ENCODE data around the gene GALNT9. TPM values are rescaled to one million over a fixed set of nuclear protein-coding genes. Genes with fewer than 3 reads are reported as not detected.
A peak's percentile ranks its signal among the peaks of the same experiment; 100 is the strongest.

Gene GALNT9
- total RNA-seq, 1 donor from 2014 or later = under 0.01 TPM

DNA sequence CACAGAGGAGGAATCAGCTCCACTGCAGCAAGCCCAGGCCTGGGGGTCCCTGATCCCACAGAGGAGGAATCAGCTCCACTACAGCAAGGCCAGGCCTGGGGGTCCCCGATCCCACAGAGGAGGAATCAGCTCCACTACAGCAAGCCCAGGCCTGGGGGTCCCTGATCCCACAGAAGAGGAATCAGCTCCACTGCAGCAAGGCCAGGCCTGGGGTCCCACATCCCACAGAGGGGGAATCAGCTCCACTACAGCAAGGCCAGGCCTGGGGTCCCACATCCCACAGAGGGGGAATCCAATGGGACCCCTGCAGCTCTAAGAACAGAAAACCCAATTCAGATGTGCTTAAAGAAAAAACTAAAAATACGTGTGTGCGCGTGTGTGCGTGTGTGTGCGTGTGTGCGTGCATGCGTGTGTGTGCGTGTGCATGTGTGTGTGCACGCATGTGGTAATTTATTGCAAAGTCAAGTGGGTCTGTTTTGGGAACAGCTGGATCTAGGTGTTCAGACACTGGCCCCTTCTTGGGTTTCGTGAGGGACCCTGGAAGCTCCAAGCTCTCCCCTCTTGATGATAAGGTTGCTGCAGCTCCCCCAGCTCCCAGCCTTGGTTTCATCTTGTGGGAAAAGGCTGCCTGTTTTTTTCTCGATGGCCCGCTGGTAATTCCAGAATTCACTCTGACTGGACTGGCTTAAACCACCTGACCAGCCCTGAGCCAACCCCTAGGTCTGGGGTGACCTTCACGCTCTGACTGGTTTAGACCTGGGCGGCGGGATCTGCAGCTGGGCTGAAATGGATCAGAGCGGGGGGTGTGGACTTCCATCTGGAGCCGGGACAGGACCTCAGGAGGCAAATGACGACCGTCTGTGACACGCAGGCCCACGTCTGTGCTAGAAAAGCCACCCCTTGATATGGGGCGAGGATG, 47.1 kb downstream of the GALNT9 start:
- no peak for DNase-seq (ENCODE audit: low read depth in 2 of 2)

- DNase-seq (ENCODE audit: low read depth in 2 of 2) = no peak
These were observed 48.4 kb downstream of the GALNT9 start for GRCh38 chr12:132281038-132281437.

- no peak for DNase-seq (ENCODE audit: low read depth in 2 of 2)
These were observed 49.0 kb downstream of the GALNT9 start for GRCh38 chr12:132280406-132280805.

DNA sequence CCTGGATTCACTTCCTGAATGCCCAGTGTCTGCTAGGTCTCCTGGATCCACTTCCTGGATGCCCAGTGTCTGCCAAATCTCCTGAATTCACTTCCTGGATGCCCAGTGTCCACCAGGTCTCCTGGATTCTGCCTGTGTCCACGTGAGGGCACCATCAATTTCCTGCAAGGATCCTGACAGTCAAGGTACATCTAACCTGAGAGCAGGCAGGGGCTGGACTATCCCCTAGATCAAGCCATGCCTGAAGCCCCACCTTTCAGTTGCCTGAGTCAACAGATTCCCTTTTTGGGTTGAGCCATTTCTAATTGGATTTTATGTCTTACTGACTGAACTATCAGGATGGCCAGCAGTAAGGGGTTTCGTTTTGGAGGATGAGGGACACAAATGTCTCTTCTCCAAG, 49.5 kb downstream of the GALNT9 start:
- DNase-seq (ENCODE audit: low read depth in 2 of 2) = no peak

GRCh38 chr12:132279184-132279889, 50.1 kb downstream of the GALNT9 start:
- peak in 1 of 2 donors; percentile 10 for DNase-seq (ENCODE audit: low read depth in 2 of 2)

DNA sequence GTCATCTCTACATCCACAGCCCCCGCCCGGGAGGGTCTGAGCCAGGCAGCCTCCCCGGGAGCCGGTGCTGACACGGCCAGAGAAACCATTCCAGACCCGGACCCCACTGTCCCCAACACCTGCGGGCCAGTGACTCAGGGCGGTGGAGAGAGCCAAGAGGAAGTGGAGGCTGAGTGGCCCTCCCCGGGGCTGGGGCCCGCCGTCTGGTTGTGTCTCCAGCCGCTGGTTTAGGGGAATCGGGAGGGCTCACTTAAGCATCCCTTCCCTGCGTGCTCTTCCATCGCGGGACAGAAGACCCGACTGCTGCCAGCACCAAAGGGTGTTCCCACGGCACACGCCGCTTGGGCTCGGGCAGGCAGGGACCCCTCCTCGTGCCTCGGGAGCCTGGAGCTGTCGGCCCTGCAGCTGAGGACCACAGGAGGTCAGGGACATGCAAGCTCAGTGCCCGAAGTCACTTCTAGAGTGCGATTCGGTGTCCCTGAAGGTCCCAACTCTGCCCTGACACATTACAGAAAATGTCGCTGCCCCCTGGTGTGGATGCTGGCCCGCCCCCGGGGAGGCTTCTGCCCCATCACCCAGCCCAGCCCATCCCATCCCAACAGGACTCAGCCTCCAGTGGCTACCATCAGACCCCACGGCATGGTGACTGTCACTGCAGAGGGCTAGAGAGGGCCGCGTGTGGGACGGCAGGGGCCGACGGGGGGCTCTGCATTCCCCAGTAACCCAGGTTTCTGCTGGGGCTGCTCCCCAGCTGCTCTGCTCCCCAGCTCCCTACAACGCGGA, 50.8 kb downstream of the GALNT9 start:
- no peak for DNase-seq (ENCODE audit: low read depth in 2 of 2)

DNA sequence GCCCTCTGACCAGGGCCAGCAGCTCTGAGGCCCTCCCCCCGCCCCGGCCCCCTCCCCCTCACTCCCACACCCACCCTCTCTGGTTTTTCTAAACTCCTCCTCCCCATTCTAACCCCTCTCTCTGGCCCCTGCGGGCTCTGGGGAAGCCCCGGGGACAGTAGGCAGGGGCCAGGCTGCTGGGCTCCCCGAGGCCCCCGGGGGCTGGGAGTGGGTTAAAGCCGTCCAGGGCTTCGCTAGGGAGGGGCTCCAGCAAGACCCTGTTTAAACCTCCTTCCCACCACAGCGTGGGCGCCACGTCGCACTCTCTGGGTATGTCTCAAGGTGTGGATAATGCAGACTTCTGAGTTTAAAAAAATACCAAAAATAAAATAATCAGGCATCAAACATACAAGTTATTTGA, 51.4 kb downstream of the GALNT9 start:
- no peak for DNase-seq (ENCODE audit: low read depth in 2 of 2)

- DNase-seq (ENCODE audit: low read depth in 2 of 2) = no peak
These were observed 51.9 kb downstream of the GALNT9 start for GRCh38 chr12:132277374-132277941.

GRCh38 chr12:132276827-132277373, 52.5 kb downstream of the GALNT9 start:
- no peak for DNase-seq (ENCODE audit: low read depth in 2 of 2)

GRCh38 chr12:132276066-132276826, 53.1 kb downstream of the GALNT9 start:
- no peak for DNase-seq (ENCODE audit: low read depth in 2 of 2)

DNA sequence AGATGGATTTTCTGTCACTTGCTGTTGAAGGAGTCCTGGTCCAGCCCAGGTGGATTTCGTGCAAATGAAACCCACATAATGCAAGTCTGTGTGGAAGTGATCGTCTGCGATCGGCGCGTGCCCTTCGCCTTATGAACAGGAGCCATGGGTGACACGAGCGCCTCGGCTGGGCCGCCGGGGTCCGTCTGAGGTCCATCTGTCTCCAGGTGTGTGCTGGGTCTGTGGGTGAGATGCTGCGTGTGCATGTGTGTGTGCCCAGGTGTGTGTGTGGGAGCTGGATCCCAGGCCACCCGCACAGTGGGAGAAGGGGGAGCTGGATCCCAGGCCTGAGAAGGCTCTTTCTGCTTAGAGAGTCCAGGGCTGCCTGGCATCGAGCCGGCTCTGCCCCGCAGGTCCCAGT, 53.8 kb downstream of the GALNT9 start:
- no peak for DNase-seq (ENCODE audit: low read depth in 2 of 2)

DNA sequence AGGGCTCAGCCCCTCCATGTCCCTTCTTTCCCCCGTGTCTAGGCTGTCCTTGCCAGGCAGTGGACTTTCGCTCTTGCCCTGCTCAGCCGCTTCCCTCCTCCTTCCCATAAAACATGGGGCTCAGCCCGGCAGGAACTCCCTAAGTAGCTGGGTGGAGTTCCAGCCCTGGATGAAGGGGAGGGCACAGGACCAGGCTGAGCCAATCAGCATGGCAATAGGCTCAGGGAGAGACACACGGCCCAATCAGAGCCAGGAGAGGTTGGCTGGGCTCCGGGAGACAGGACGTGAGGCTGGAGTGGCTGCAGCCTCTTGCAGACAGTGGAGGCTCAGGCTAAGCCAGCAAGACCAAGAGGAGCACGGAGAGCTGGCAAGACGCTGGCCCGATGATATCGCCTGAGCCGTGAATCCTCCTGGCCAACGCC, 54.3 kb downstream of the GALNT9 start:
- DNase-seq (ENCODE audit: low read depth in 2 of 2) = peak; percentile 43 to 61

GRCh38 chr12:132273992-132274334, 55.4 kb downstream of the GALNT9 start:
- no peak for DNase-seq (ENCODE audit: low read depth in 2 of 2)

DNA sequence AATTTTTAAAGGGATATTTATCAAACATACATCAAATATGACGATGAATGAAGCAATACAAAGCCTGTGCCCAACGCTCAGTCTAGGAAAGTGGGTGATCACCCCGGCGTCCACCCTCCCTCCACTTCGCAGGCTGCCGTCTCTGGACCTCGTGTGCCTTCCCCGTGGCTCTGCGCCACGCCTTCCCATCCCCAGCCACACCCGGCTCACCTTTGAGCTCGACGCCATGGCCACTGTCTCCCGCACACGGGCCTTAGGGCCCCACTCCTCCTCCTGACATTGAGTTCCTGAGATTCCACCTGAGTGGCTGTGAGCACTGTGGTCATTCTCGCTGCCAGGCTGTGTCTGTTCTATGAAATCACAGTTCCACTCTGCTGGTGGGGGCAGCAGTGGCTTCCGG, 56.7 kb downstream of the GALNT9 start:
- no peak for DNase-seq (ENCODE audit: low read depth in 2 of 2)

GRCh38 chr12:132271755-132272092, 57.7 kb downstream of the GALNT9 start:
- no peak for DNase-seq (ENCODE audit: low read depth in 2 of 2)

DNA sequence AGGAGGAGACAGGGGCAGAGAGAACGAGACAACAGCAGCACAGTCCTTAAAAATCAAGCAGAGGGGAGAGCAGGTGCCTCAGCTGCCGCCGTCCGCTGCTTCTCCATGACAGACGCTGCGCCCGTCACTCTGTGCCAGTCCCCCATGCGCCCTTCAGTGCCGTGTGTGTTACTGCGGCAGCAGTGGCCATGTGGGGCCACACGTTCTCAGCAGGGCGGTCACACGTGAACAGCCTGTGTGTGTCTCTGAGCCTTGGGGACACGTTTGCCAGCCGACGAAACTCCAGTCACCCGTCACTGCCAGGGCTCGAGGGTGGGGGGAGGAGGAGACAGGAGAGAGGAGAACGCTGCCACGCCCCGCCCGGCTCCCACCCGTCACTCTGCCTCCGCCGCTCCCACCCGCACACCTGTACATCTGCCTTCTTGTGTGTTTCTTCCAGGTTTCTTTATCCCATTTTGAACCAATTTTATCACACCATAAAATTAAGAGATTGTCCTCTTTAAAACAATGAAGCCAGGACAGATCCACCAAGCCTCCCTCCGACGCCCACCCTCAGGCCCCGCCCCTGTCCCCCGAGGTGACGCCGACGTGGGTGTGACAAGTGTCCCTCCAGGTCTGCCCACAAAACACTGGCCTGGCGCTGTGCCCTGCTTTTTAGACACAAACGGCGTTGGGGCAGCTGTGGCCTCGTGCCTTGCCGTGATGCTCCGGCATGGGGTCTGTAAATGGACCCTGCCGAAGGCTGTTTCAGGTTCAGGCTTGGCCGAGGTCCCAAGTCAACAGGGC, 58.2 kb downstream of the GALNT9 start:
- DNase-seq (ENCODE audit: low read depth in 2 of 2) = no peak

DNA sequence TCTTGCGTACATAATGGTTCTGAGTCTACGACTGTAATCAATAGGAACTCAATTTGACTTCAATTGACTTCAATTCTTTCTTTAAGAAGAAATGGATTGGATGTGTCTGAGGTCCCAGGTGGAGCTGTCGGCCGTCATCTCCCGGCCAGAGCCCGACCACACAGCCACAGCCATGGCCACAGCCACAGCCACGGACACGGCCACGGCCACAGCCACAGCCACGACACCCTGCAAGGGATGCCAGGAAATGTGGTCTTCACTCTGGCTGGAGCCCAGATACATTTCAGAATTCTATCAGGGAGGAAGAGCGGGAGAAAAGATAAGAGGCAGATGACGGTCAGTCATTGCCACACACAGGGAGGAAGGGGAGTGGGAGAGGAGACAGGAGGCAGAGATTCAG, 58.9 kb downstream of the GALNT9 start:
- no peak for DNase-seq (ENCODE audit: low read depth in 2 of 2)

GRCh38 chr12:132269271-132269968, 60.0 kb downstream of the GALNT9 start:
- DNase-seq (ENCODE audit: low read depth in 2 of 2) = no peak

GRCh38 chr12:132268674-132269073, 60.7 kb downstream of the GALNT9 start:
- no peak for DNase-seq (ENCODE audit: low read depth in 2 of 2)

All from lung microvascular endothelial cell (primary cell).